ENCODE data around the gene HTR6.

The HTR6 gene

DNA sequence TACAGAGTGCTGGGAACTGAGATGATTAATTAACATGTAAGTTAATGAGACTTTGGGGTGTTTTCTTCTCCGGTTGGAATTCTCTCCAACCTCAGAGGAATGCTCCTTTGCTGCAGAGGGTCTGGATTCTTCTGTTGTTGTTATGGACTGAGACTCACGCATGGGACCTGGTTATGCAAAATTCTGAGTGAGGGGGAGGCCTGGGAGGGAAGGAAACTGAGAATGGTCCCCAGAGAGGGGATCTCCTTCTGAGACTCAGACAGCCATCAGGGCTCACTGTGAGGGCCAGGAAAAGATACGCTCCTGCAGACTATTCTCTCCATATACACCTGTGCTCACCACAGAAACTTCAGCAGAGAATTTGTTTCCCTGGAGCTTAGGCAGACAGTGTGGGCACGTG, 56.3 kb downstream of the HTR6 start:
- no peak for DNase-seq (ENCODE audit: low read depth)

DNA sequence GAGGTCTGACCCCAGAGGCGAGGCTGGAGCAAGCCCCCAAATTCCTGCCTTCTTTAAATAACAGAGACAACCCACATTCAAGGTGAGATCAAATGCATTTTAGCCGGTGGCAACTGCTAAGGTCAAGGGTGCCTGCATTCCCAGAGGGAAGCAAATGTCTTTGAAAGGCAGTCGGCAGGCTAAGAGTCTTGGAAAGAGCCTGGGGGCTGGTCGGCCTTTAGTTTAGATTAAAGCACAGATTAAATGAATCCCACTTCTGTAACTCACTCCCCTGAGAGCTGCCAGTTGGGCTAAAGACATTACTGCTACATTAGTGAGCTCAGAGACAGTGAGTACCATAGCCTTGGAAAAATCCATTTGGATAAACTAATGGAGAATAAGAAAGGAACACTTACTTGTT, 59.2 kb downstream of the HTR6 start:
- DNase-seq (ENCODE audit: low read depth), result no peak

DNA sequence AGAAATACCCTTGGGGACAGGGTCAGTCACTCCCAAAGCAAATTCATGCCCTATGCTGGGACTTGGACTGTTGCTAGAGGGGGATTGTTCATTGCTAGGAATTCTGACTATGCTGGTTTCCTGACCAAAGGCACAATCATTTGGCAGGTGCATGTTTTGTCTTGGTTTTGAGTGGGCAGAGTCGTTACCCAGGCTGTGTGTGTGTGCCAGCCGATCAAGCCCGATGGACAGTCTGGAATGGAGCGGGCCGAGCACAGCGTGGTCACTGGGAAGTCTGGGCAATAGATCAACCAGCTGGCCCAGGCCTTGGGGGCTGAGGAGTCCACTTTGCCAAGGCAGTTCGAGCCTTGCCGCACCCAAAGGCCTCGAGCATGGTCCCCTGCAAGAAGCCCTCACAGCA, 60.9 kb downstream of the HTR6 start:
- DNase-seq (ENCODE audit: low read depth), result no peak

DNA sequence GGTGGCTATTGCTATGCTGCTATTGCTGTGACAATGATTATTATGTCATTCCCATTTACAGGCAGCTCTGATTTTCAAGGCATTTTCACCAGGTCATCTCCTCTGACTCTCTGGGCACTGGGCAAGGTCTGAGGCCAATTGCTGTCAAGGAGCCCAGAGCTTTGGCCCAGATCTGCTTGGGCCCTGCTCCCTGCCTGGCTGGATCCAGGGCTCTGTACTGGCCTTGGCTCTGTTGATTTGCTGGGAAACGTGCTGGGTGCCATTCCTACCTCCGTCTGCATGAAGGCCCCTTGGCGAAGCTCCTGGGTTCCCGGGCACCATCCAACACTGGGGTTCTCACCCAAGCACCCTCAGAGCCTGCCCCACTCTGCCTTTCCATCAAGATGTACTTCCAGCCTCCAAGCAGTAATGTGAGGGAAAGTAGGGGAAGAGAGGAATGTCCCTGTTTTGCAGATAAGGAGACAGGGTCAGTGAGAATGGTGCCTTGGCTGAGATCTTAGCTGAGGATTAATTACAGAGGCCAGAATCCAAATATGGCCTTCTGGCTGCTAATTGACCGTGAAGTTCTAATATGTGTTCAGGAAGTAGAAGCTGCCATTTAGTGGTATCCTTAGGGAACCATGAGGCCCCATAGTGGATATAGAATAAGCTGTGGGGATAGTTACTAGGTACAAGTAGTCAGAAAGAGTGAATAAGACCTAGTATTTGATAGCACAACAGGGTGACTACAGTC, 63.9 kb downstream of the HTR6 start:
- DNase-seq (ENCODE audit: low read depth), result no peak

DNA sequence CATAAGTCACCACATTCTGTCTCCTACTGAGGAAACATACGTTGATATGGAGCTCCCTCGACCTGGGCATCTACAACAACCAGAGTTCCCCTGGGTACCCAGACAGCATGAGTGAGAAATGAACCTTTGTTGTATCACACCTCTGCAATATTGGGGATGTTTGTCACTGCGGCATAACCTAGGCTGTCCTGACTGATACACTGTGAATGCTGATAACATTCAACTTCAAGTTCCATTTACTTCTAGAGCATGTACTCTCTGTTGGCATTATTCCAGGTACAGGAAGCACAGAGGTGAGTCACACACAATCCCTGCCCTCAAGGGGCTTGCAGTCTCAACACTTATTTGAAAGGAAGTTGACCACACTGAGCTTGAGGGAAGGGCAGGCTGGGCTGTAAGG, 65.6 kb downstream of the HTR6 start:
- no peak for DNase-seq (ENCODE audit: low read depth)
